GM23338 (cell line): ENCODE measurements around the gene TMEM179.

Experiments
- CREB1 ChIP-seq: fragments of 250-450 bp; sonication (Bioruptor Pico); IDR thresholded peaks from 2 replicates; pipeline ENCODE4 v1.5.0; 2020; ENCODE audit warnings: low read depth, mild to moderate bottlenecking, moderate library complexity
- CTCF ChIP-seq, 2 experiments: fragments of 200-600 bp in 1 of 2; sonication (generic) in 1 of 2; conservative IDR thresholded peaks; 2 replicates each; pipeline versions ENCODE4 v1.5.1 to v1.6.1; 2016 to 2017; ENCODE audit warnings: antibody characterized with exemption in 2 of 2, low read depth in 2 of 2, mild to moderate bottlenecking in 2 of 2, moderate library complexity in 1 of 2
- EZH2 ChIP-seq: fragments of 200-600 bp; sonication (generic); IDR thresholded peaks from one replicate; pipeline ENCODE4 v1.8.0; 2017; ENCODE audit warnings: antibody characterized with exemption, mild to moderate bottlenecking, low read depth; ENCODE audit not compliant: unreplicated experiment
- EZH2phosphoT487 ChIP-seq: fragments of 200-600 bp; sonication (generic); IDR thresholded peaks from one replicate; pipeline ENCODE4 v1.8.1; 2018; ENCODE audit warnings: antibody characterized with exemption; ENCODE audit not compliant: unreplicated experiment
- NANOG ChIP-seq: IDR thresholded peaks from 2 replicates; pipeline ENCODE4 v1.6.1; 2016; ENCODE audit warnings: antibody characterized with exemption, borderline replicate concordance
- POLR2AphosphoS5 ChIP-seq: IDR thresholded peaks from 2 replicates; pipeline ENCODE4 v1.6.1; 2016; ENCODE audit warnings: antibody characterized with exemption, low read depth
- REST ChIP-seq: IDR thresholded peaks from one replicate; pipeline ENCODE4 v1.6.1; 2018; ENCODE audit warnings: antibody characterized with exemption; ENCODE audit not compliant: unreplicated experiment

GRCh38 chr14:104632781-104633180 is 28.2 kb upstream of the TMEM179 start:
- TF ChIP-seq EZH2 (no peak), POLR2AphosphoS5 (no peak), CTCF (conservative IDR thresholded peaks at IDR 0.05; ENCODE audit: low read depth in 2 of 2) (no peak), CREB1 (CRISPR knock-in tag) (no peak), EZH2phosphoT487 (no peak), REST (no peak), NANOG (no peak)
